ENCODE measurements around the gene PXDC1.

PXDC1 gene, protein sequence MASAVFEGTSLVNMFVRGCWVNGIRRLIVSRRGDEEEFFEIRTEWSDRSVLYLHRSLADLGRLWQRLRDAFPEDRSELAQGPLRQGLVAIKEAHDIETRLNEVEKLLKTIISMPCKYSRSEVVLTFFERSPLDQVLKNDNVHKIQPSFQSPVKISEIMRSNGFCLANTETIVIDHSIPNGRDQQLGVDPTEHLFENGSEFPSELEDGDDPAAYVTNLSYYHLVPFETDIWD

DNA sequence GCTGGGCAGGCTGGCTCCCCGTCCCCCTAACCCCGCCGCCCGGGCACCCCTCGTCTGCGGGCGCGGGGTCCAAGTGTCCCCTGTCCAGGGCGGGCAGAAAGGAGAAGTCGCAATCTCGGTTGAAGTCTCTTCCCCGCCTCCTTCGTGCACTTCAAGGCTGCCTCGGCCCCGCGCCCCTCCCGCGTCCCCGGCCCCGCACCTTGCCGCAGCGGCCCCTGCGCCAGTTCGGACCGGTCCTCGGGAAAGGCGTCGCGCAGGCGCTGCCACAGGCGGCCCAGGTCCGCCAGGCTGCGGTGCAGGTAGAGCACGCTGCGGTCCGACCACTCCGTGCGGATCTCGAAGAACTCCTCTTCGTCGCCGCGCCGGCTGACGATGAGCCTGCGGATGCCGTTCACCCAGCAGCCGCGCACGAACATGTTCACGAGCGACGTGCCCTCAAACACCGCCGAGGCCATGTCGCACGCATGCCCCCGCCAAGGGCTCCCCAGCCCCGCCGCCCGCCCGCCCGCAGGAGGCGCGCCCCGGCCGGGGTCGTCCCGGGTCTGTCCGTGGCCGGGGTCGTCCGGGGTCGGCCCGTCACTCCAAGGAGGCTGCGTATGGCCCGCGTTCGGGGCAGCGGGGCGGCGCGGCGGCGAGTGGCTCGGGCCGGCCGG is at the start of gene PXDC1:
Gene PXDC1 (minus strand): TSS at position 637 of the 653 bp plus-strand sequence. CDS start 182 bp downstream, at position 455.
- in situ Hi-C loops (cut with MboI; ENCODE audit: low sequenced_read_pairs): no loop called here

- in situ Hi-C loops (cut with MboI; ENCODE audit: low sequenced_read_pairs): no loop called here
These were observed 49.5 kb upstream of the PXDC1 start for GRCh38 chr6:3800850-3801591.

GRCh38 chr6:3799719-3800118 is 48.2 kb upstream of the PXDC1 start:
- in situ Hi-C loops (cut with MboI; ENCODE audit: low sequenced_read_pairs): no loop called here

- in situ Hi-C loops (cut with MboI; ENCODE audit: low sequenced_read_pairs): no loop called here
These were observed 46.8 kb upstream of the PXDC1 start for GRCh38 chr6:3798055-3798919.

DNA sequence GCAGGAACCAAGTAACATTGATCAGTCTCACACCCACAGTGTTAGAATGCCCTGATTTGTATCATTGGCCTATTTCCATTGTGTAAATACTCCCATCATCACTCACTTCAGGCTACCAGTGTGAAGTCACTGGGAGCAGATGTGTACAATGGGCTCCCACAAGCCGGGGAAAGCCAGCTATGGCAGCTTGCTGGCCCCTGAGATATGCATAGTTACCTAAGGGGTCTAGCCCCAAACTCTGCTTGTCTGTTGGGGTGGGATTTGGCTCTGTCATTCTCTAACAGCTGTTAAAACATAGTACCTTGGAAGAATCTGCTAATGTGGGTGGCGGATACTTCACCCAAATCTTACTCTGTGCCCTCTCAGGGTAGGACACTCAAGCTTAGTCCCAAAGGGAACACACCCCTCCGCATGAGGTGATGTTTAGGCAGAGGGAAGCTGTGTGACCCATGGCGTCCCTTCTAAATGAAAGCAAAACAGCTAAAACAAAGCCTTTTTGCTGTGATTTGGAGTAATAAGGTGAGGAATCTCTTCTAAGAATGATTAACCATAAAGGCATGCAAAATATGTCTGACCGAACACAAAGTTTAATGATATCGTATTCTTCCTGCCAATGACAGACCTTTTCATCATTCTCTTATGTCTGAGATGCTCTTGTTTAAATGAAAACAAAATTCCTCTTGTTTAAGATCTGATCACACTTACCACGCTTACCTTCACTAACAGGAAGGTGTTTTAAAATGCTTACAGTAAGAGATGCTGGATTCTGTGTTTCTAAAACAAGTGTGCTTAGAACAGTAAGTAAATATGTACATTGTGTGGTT is 45.9 kb upstream of the PXDC1 start:
- in situ Hi-C loops (cut with MboI; ENCODE audit: low sequenced_read_pairs): no loop called here

- in situ Hi-C loops (cut with MboI; ENCODE audit: low sequenced_read_pairs): no loop called here
These were observed 45.2 kb upstream of the PXDC1 start for GRCh38 chr6:3796719-3797041.

GRCh38 chr6:3795836-3796718 is 44.6 kb upstream of the PXDC1 start:
- in situ Hi-C loops (cut with MboI; ENCODE audit: low sequenced_read_pairs): no loop called here

DNA sequence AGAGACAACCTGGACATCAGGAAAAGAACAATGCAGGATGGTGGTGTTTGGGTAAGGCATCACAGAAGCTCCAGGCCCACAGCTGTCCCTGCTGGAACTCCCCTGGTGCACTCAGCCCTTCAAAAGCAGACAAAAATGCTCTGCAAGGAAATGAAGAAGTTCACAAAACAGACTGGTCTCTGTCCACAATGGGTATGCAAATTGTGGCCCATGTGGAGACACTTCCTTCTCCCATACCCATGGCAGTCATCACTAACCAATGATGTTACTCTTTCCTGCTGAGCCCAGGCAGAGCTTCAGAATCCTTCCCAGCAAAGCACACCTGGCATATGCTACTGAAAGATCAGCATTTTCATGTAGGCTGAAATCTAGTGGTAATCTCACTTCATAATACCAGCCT is 42.6 kb upstream of the PXDC1 start:
- in situ Hi-C loops (cut with MboI; ENCODE audit: low sequenced_read_pairs): no loop called here

DNA sequence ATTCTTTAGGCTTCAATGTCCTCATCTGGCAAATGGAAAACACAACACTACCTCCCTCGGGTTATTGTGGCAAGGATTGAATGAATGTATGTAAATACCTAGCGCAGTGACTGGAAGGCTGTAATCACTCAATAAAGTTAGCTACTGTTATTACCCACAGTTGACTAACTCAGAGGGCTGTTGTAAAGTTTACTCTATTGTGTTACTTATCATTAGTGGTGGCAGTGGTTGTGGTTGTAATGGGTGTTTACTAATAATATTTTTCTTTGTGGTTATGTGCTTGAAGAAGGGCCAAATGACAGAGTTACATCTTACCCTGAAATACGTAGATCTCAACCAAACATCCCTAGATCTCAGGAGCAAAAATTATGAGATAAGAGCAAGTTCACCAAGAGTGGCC is 42.0 kb upstream of the PXDC1 start:
- in situ Hi-C loops (cut with MboI; ENCODE audit: low sequenced_read_pairs): no loop called here

GRCh38 chr6:3791526-3792203 is 40.2 kb upstream of the PXDC1 start:
- in situ Hi-C loops (cut with MboI; ENCODE audit: low sequenced_read_pairs): no loop called here

DNA sequence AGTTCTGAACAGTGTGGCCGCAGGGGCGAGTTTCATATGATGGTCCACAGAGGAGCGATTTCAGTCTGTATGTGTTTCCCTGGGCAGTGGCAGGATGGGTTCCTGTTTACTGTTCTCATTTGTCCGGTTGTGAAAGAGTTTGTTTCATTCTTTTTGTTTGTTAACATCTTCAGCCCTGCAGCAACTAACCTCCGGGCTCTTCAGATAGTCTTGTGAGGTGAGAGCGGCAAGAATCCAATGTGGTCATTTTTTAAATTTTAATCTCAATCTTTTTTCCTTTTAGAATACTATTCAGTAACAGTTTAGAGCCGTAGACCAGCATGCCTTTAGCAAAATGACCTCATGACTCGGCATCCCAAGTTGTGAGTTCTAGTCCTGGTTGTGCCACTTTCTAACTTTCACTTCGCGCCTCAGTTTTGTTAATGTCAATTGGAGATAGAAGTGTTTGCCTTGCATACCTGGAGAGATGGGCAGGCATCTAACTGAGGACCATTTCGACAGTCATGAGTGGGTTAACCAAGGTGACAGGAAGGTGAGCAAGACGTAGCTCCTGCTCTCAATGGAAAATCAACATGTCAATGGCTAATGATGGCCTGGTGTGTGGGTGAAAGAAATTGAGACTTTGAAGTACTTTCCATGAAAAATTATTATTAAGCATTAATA is 38.5 kb upstream of the PXDC1 start:
- in situ Hi-C loops (cut with MboI; ENCODE audit: low sequenced_read_pairs): no loop called here

DNA sequence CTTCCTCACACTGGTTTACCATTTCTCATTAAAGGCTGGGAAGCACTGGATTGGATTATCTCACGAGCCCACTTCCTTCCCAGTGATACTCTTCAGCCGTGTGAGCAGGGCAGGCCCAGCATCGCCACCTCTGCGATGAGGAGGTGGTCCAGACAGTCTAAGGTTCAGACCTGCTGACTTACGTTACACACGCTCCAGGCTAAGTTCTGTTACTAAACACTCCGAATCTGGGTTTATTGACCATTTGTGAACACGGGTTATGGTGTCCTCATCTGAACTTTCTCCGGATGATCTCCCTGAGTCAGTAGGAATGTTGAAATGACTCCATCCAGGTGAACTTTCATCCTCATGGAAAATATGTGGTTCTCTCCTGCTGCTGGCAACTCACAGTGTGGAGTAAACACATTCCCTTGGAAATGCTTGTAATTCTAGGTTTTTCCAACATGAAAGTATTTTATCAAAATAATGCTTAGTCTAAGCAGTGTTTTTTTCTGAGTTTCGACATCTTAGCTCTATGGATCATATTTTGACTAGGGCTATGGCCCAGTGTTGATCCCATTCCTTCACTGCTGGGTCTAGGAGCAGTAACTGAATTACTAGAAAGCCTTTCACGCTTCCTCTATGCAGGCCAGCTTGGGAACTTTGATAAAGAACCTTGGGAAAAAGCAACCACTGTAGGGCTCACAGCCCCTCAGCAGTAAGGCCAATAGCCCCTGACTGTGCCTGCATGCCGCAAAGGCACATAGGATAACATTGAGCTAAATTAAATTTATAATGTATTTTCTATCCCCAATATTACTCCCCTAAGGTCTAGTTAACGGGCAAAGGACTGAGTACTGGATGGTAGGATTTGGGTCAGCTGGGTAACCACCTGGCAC is 37.7 kb upstream of the PXDC1 start:
- in situ Hi-C loops (cut with MboI; ENCODE audit: low sequenced_read_pairs): no loop called here

DNA sequence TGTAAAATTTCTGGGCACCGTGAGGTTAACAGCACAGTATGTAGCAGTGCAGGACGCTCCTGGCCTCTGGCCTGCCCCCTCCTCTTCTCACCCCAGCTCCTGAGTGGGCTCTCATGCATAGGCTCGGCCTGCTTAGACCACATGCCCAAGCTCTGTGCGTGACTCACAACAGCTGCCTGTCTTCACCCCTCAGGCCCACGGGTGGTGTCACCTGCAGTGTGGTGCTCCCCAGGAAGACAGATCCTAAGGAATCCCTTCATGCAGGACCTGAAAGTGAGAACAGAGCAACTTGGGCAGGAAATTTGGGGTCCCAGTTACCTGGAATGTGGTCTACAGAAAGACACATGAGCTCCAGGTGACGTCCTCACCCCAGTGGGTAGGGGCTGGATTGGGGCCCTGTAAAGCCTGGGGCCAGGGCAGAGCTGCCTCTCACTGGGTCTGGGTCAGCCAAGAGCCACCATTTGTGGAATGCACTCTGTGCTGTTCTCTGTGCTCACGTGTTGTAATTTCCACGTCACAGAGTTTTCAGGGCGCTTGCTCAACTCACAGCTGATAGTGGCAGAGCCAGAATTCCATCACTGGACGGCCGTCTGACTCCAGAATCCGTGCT is 37.0 kb upstream of the PXDC1 start:
- in situ Hi-C loops (cut with MboI; ENCODE audit: low sequenced_read_pairs): no loop called here

DNA sequence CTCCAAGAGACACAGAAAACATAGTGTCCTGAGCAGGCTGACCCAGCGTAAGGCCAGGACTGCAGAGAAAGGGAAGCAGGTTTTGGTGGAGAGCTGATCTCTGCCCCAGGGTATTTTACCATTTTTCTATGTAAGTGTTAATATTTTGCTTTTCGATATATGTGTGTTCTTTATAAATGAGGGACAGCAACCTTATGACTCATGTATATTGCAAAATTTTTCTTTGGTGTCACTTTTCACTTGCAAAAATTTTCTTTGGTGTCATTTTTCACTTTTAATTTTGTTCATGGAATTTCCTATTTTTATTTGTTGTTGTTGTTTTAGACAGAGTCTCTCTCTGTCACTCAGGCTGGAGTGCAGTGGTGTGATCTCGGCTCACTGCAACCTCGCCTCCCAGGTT is 34.6 kb upstream of the PXDC1 start:
- in situ Hi-C loops (cut with MboI; ENCODE audit: low sequenced_read_pairs): no loop called here

DNA sequence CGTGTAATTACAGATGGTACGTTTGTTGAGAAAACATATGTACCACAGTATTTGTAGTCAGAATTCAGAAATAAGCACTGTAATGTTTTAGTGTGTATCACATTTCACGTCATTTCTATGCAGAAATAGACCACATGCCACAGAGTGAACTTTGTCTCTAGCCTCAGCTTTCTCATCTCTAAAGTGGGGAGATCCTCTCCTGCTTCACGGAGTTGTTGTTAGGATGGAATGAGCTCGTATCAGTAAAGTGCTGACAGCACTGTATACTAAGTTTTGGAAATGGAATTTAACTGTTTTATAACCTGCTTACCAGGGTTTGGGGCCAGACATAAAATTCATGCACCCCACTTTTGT is 34.2 kb upstream of the PXDC1 start:
- in situ Hi-C loops (cut with MboI; ENCODE audit: low sequenced_read_pairs): no loop called here

DNA sequence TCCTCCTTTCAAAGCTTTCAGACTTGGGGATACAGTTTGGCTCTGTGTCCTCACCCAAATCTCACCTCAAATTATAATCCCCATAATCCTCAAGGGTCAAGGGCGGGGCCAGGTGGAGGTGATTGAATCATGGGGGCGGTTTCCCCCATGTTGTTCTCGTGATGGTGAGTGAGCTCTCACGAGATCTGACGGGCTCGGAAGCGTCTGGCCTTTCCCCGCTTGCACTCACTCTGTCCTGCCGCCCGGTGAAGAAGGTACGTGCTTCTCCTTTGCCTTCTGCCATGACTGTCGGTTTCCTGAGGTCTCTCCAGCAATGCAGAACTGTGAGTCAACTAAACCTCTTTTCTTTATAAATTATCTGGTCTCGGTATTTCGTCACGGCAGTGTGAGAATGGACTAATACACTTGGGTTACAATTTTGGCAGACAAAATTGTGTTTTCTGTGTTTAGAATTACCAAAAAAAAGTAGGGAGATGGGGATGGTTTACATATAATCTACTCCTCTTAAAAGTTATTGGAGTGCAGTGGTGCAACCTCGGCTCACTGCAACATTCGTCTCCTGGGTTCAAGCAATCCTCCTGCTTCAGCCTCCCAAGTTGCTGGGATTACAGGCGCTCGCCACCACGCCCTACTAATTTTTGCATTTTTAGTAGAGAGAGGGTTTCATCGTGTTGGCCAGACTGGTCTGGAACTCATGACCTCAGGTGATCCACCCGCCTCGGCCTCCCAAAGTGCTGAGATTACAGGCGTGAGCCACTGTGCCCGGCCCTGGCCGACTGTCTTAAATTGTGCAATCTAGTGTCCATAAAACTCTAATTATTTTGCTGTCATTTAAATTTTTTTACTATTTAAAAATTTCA is 33.6 kb upstream of the PXDC1 start:
- in situ Hi-C loops (cut with MboI; ENCODE audit: low sequenced_read_pairs): no loop called here

Data from HL-60/S4 treated with retinoic acid at 250 ng/mL for 4 days and 3 days (cell line).